Temporal lobe (tissue), 1 donor: Measurements from ENCODE around the gene ANAPC10. TPM values are rescaled to one million over a fixed set of nuclear protein-coding genes. Genes with fewer than 3 reads are reported as not detected.

Experiments used
- total RNA-seq: library from RNA; depleted of rRNA; stranded (reverse); fragments of >200 nt; gene quantifications from one replicate; pipeline ENCODE4 v1.2.3, GENCODE V29; 2014

The ANAPC10 gene
- total RNA-seq, 1 donor from 2014 or later, result 29.0 TPM

Other genes with a start within 250 kb of the ANAPC10 start
- 105 TPM for gene ABCE1, start 115 bp upstream of the ANAPC10 start, total RNA-seq
- gene OTUD4, start 82.4 kb upstream of the ANAPC10 start, total RNA-seq, result 31.5 TPM